Peyer's patch (tissue), 4 donors: ENCODE data around the gene BHLHE23. TPM values are rescaled to one million over a fixed set of nuclear protein-coding genes. Genes with fewer than 3 reads are reported as not detected.

ENCODE experiments used
- DNase-seq, 3 donors: peaks; one replicate each; pipeline ENCODE4 v3.0.0-alpha.2; 2017 to 2019
- H3K27ac ChIP-seq, 4 donors: fragments of 200-600 bp; sonication (generic); one replicate each; pipeline ENCODE4 v1.5.1; 2016 to 2019
- H3K27me3 ChIP-seq, 2 donors: fragments of 200-600 bp; sonication (generic); one replicate each; pipeline ENCODE4 v1.5.1; 2019
- H3K36me3 ChIP-seq, 3 donors: fragments of 200-600 bp; sonication (generic); one replicate each; pipeline ENCODE4 v1.5.1; 2016 to 2019
- H3K4me1 ChIP-seq, 4 donors: fragments of 200-600 bp; sonication (generic); one replicate each; pipeline ENCODE4 v1.5.1; 2016 to 2019
- H3K4me3 ChIP-seq, 4 donors: fragments of 200-600 bp; sonication (generic); 1 replicate in 3 of 4; 2 replicates in 1 of 4; pipeline ENCODE4 v1.5.1; 2016 to 2019; ENCODE audit warnings: mild to moderate bottlenecking in 1 of 4
- H3K9me3 ChIP-seq, 4 donors: fragments of 200-600 bp; sonication (generic); one replicate each; pipeline ENCODE4 v1.5.1; 2016 to 2019; ENCODE audit warnings: mild to moderate bottlenecking in 1 of 4
- CTCF ChIP-seq, 6 experiments: fragments of 450-650 bp in 4 of 6; fragments of 200-600 bp in 2 of 6; sonication (generic) in 1 of 6; IDR thresholded peaks; one replicate each; pipeline ENCODE4 v1.5.1; 2017 to 2019; ENCODE audit warnings: antibody characterized with exemption in 6 of 6, mild to moderate bottlenecking in 3 of 6, moderate library complexity in 1 of 6
- POLR2A ChIP-seq, 2 donors: fragments of 450-650 bp; IDR thresholded peaks; one replicate each; pipeline ENCODE4 v1.5.1; 2017; ENCODE audit warnings: antibody characterized with exemption in 2 of 2, mild to moderate bottlenecking in 2 of 2, moderate library complexity in 2 of 2
- total RNA-seq, 4 donors: library from RNA; depleted of rRNA; stranded (reverse); fragments of >200 nt; gene quantifications; one replicate each; pipeline ENCODE4 v1.1.0, GENCODE V29; 2016

Gene BHLHE23
- total RNA-seq = not detected

- TF ChIP-seq CTCF (IDR thresholded peaks at IDR 0.05) = no peak
- TF ChIP-seq POLR2A (IDR thresholded peaks at IDR 0.05) = no peak
- no peaks in the 10 kb centered on the region for H3K36me3 ChIP-seq
- no peak within 1 kb of the TSS for H3K27ac ChIP-seq
- peak within 1 kb of the TSS in 3 of 4 donors; percentile 11 to 26 (median 26) for H3K4me3 ChIP-seq
- no peak for DNase-seq
- peaks cover 0 to 61% of the 10 kb centered on the region in 2 donors for H3K27me3 ChIP-seq
- no peaks in the 10 kb centered on the region for H3K9me3 ChIP-seq
- peaks cover 0 to 29% (median 20%) of the 10 kb centered on the region in 4 donors for H3K4me1 ChIP-seq
Observed at GRCh38 chr20:63006540-63007359, at the start of gene BHLHE23. TSS of gene BHLHE23 (minus strand) at chr20:63006964. CDS start at chr20:63006774, 190 bp downstream.

- Histone ChIP-seq H3K27me3 (no peaks in the 10 kb centered on the region), H3K36me3 (no peaks in the 10 kb centered on the region), H3K4me1 (peaks cover 0 to 7% (median 1%) of the 10 kb centered on the region in 4 donors), H3K27ac (no peak overlapping the region), H3K4me3 (no peak overlapping the region), H3K9me3 (no peaks in the 10 kb centered on the region)
- TF ChIP-seq CTCF (IDR thresholded peaks at IDR 0.05) (no peak), POLR2A (IDR thresholded peaks at IDR 0.05) (no peak)
- DNase-seq = peak in 2 of 3 donors; percentile 35 to 39
Observed at GRCh38 chr20:63055575-63056235, 48.9 kb upstream of the BHLHE23 start.

GRCh38 chr20:63054681-63055240 is 48.0 kb upstream of the BHLHE23 start:
- TF ChIP-seq POLR2A (IDR thresholded peaks at IDR 0.05) (no peak), CTCF (IDR thresholded peaks at IDR 0.05) (no peak)
- Histone ChIP-seq H3K4me3 (no peak overlapping the region), H3K4me1 (peaks cover 0 to 7% (median 1%) of the 10 kb centered on the region in 4 donors), H3K36me3 (no peaks in the 10 kb centered on the region), H3K27me3 (no peaks in the 10 kb centered on the region), H3K27ac (no peak overlapping the region), H3K9me3 (no peaks in the 10 kb centered on the region)
- peak in 2 of 3 donors; percentile 29 to 32 for DNase-seq

- Histone ChIP-seq H3K36me3 (no peaks in the 10 kb centered on the region), H3K4me1 (peaks cover 0 to 7% (median 1%) of the 10 kb centered on the region in 4 donors), H3K27ac (no peak overlapping the region), H3K4me3 (no peak overlapping the region), H3K27me3 (no peaks in the 10 kb centered on the region), H3K9me3 (no peaks in the 10 kb centered on the region)
- DNase-seq = peak in 2 of 3 donors; percentile 3 to 20
- TF ChIP-seq POLR2A (IDR thresholded peaks at IDR 0.05) (no peak), CTCF (IDR thresholded peaks at IDR 0.05) (no peak)
Observed at GRCh38 chr20:63054103-63054474, 47.3 kb upstream of the BHLHE23 start.

GRCh38 chr20:63053432-63054102 is 46.8 kb upstream of the BHLHE23 start:
- Histone ChIP-seq H3K27ac (no peak overlapping the region), H3K36me3 (no peaks in the 10 kb centered on the region), H3K27me3 (no peaks in the 10 kb centered on the region)

More at GRCh38 chr20:63053432-63054102, 46.8 kb upstream of the BHLHE23 start:
- peak in 2 of 3 donors; percentile 13 to 32 for DNase-seq
- Histone ChIP-seq H3K4me3 (no peak overlapping the region), H3K4me1 (peaks cover 0 to 7% (median 1%) of the 10 kb centered on the region in 4 donors), H3K9me3 (no peaks in the 10 kb centered on the region)
- no peak for TF ChIP-seq CTCF (IDR thresholded peaks at IDR 0.05)
